IMR-90 (cell line): ENCODE data around the gene PDS5A.

Experiments
- CTCF ChIP-seq: conservative IDR thresholded peaks from 2 replicates; pipeline ENCODE4 v1.5.1; 2012; ENCODE audit warnings: mild to moderate bottlenecking, low read depth, low read length, improper control_type of control experiment
- FOS ChIP-seq: fragments of 150-350 bp; IDR thresholded peaks from 2 replicates; pipeline ENCODE4 v1.6.1; 2016; ENCODE audit warnings: low read depth, low read length
- MAZ ChIP-seq: IDR thresholded peaks from 2 replicates; pipeline ENCODE4 v1.6.1; 2012; ENCODE audit warnings: low read depth, mild to moderate bottlenecking, low read length, improper control_type of control experiment, moderate library complexity, borderline replicate concordance
- RCOR1 ChIP-seq: IDR thresholded peaks from 2 replicates; pipeline ENCODE4 v1.6.1; 2012; ENCODE audit warnings: mild to moderate bottlenecking, low read length, improper control_type of control experiment; ENCODE audit not compliant: insufficient replicate concordance
- TF ChIP-seq, protein P1 (sequence below): fragments of 150-350 bp; IDR thresholded peaks from 2 replicates; pipeline ENCODE4 v1.6.1; 2017; ENCODE audit warnings: mild to moderate bottlenecking, antibody characterized with exemption, low read length, low read depth

GRCh38 chr4:39933671-39934590, 43.8 kb downstream of the PDS5A start:
- TF ChIP-seq CTCF (no peak), RCOR1 (no peak), FOS (no peak), MAZ (no peak)
- TF ChIP-seq, protein P1, sequence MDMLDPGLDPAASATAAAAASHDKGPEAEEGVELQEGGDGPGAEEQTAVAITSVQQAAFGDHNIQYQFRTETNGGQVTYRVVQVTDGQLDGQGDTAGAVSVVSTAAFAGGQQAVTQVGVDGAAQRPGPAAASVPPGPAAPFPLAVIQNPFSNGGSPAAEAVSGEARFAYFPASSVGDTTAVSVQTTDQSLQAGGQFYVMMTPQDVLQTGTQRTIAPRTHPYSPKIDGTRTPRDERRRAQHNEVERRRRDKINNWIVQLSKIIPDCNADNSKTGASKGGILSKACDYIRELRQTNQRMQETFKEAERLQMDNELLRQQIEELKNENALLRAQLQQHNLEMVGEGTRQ = no peak
